SH-SY5Y (cell line): Measurements from ENCODE around the gene GAS2L2.

Source experiments
- GATA2 ChIP-seq: IDR thresholded peaks from 2 replicates; pipeline ENCODE4 v1.6.1; 2011; ENCODE audit warnings: mild to moderate bottlenecking, low read depth, low read length
- GATA3 ChIP-seq: IDR thresholded peaks from 2 replicates; pipeline ENCODE4 v1.6.1; 2011; ENCODE audit warnings: low read depth, mild to moderate bottlenecking, low read length, moderate library complexity

- no peak for TF ChIP-seq GATA2
- TF ChIP-seq GATA3 = no peak
Observed at GRCh38 chr17:35725058-35725457, 28.0 kb downstream of the GAS2L2 start.
